ENCODE data around the gene C9orf40.

The C9orf40 gene

DNA sequence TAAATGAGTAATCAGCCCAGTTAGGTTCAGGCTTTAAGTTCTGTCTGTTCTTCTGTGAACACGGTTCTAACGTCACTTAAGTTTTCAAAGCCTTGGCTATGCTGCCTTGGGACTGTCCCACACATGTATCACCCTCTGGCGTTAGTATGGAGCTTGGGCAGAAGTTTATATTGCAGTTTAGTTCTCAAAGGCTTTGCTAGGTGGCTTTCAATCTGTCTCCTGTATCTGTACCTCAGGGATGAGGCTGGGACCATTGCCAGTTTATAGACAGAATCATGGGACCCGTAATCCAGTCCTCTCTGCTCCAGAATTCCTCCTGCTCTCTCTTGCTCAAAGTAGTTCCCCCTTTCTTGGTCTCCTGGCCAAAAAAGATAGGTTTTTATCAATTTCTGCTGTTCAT, 12.1 kb downstream of the C9orf40 start:
- ATAC-seq: no peak

DNA sequence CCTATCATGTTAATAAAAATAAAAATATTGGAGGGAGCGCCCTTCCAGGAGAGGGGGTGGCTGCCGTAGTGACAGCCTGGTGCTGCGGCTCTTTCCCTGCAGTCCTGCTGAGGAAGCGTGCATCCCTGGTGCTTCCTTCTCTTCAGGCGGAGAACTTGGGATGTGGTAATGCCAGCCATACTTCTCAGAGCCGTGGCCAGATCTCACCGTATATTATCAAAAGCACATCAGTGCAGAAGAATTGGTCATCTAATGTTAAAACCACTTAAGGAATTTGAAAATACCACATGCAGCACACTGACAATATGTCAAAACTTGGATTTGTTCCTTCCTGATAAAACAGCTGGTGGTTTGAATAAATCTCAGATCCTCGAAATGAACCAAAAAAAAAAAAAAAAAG, 17.7 kb downstream of the C9orf40 start:
- no peak for DNase-seq
- ATAC-seq: no peak

More for the DNA sequence above, 12.1 kb downstream of the C9orf40 start:
- no peak for DNase-seq

DNA sequence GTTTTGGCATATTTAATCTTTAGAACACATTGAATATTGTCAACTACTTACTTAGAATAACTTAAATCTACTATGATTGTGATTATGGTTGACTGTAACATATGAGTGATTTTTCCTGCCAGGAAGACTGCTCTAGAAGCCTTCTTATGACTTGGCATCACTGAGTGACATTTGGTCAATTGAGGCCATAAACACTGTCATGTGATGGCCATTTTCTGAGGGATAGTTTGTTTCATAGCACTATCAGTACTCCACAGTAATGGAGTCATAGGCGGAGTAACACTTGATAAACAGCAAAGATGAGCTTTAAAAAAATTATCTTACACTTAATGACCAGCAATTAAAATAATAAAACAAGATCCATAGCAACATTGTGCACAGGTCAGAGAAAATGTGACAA, 31.0 kb downstream of the C9orf40 start:
- DNase-seq (no peak), ATAC-seq (no peak)

DNA sequence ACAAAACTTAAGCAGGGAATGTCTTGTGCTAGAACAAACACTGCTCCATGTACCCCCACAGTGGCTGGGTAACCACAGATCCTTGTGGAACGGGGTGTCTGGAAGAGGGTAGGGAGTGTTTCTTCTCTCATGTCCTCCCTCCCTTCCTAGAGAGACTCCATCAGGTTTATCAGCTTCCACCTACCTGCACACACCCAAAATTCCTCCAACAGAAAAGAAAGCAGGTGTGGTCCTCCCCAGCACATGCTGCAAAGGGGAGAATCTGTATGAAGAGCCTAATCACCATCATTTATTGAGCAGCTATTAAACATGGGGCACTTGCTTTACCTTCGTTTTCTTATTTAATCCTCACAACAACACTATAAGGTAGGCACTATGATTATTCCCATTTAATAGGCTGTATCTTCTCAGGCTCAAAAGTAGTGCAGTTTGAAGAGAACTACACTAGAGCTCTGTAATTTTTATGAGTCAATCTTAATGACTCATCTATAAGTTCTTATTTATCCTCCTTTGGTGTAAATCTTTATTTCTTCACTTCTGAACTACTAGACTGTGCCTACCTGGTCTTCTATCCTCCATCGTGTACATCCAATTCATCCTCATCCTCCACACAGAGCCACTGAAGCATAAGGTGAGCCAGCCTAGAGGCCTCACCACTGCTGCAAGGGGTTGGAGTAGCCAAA, 31.6 kb downstream of the C9orf40 start:
- ATAC-seq (no peak), DNase-seq (no peak)

DNA sequence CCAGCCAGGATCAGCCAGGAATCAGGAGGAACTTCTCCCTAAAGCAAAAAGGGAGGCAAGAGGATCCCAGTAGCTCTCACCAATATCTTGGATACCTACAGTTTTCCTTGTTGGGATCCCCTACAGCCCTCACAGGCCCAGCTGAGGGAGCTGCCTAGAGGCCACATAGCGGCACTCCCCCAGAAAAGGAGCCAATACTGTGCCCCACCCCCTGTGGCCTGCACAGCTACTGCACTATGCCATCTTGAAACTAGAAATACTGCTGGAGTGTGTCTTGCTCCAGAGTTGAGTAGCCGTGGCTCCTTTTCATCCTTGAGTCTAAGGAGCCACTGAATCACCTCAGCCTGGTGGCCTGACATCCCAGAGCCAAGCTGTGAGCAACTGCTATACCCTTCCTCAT, 42.7 kb downstream of the C9orf40 start:
- ATAC-seq: no peak
- no peak for DNase-seq

DNA sequence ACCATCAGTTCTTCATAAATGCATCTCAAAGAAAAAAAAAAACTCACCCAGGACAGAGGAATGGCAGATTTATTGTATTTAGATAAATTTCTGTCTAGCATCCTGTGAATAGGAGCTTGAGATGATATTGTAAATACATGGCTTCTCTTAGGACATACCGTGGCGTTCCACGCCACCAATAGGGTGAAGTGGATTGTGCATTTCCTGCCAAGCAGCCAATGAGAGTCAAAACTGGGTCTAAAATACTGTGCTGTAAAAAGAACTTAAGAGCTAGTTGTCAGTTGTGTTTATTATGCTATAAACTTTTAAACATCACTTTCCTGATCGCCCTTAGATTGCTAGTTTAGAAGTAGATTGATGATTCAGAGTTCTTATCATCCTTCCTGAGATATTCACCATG, 44.0 kb downstream of the C9orf40 start:
- ATAC-seq (no peak), DNase-seq (no peak)

DNA sequence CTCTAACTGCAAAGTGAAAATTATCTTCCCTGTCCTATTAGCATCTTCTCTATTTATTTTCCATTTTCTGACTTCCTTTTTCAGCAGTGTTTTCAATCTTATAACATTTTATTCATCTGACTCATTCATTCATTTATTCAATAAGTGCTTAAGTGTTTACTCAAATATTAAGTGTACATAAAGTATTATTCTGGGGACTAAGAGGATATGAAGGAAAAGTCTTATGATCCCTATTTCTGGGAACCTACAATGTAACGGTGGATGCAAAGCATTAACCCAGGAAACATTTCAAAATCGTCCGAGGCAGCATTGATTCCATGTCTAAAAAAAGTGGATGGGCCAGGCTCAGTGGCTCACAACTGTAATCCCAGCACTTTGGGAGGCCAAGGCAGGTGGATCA, 45.6 kb downstream of the C9orf40 start:
- ATAC-seq: no peak

DNA sequence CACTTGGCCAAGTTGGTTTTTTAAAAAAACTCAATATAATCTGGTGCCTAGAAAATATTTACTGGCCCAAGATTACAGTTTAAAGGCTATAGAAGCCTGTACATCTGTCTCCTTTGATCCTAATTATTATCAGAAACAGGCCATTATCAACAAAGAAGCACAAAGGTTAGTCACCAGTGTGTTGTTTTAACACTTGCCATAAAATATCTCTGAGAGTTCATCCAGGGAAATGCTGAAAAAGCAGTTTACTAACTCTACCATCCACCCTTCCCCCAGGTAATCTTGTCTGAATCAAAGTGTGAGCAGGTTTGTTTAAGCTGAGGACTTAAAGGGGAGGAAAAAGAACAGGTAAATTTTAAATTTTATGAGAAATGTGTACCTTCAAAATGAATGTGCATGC, 51.7 kb downstream of the C9orf40 start:
- ATAC-seq: no peak
- no peak for DNase-seq

More for the DNA sequence above, 45.6 kb downstream of the C9orf40 start:
- no peak for DNase-seq

Measured in stimulated activated naive CD8-positive, alpha-beta T cell treated with anti-CD3 and anti-CD28 coated beads, Interleukin-15, Interleukin-2, amounts not matched to agents 100 U/mL and 50 U/mL, for 24 hours (primary cell).